Activated CD4-positive, alpha-beta T cell treated with anti-CD3 and anti-CD28 coated beads for 48 hours (primary cell): ENCODE data around the gene FAP.

ENCODE experiments used
- DNase-seq: peaks from one replicate; pipeline ENCODE4 v3.0.0-alpha.2; 2020

Gene FAP

GRCh38 chr2:162242586-162243280 lies 512 bp downstream of the FAP start:
- DNase-seq, result no peak

GRCh38 chr2:162241571-162241970 lies 1.7 kb downstream of the FAP start:
- no peak for DNase-seq

GRCh38 chr2:162234620-162235462 lies 8.4 kb downstream of the FAP start:
- no peak for DNase-seq

- no peak for DNase-seq
These were observed 10.0 kb downstream of the FAP start for GRCh38 chr2:162233197-162233596.

GRCh38 chr2:162232671-162233070 lies 10.6 kb downstream of the FAP start:
- no peak for DNase-seq

- no peak for DNase-seq
These were observed 11.2 kb downstream of the FAP start for GRCh38 chr2:162232027-162232426.

GRCh38 chr2:162230761-162231160 lies 12.5 kb downstream of the FAP start:
- no peak for DNase-seq

- DNase-seq, result no peak
These were observed 16.4 kb downstream of the FAP start for GRCh38 chr2:162226836-162227235.

- peak; percentile 73 for DNase-seq
These were observed 22.2 kb downstream of the FAP start for GRCh38 chr2:162221064-162221463.

- no peak for DNase-seq
These were observed 22.9 kb downstream of the FAP start for GRCh38 chr2:162220368-162220767.

- no peak for DNase-seq
These were observed 23.8 kb downstream of the FAP start for GRCh38 chr2:162219426-162219825.

GRCh38 chr2:162217598-162217997 lies 25.6 kb downstream of the FAP start:
- no peak for DNase-seq

GRCh38 chr2:162215162-162215561 lies 28.1 kb downstream of the FAP start:
- no peak for DNase-seq

GRCh38 chr2:162212366-162212765 lies 30.9 kb downstream of the FAP start:
- DNase-seq, result no peak

GRCh38 chr2:162211732-162212131 lies 31.5 kb downstream of the FAP start:
- DNase-seq, result no peak

GRCh38 chr2:162210385-162210784 lies 32.9 kb downstream of the FAP start:
- no peak for DNase-seq

GRCh38 chr2:162202203-162202602 lies 41.0 kb downstream of the FAP start:
- DNase-seq, result no peak

GRCh38 chr2:162200636-162201035 lies 42.6 kb downstream of the FAP start:
- DNase-seq, result no peak

GRCh38 chr2:162199913-162200312 lies 43.3 kb downstream of the FAP start:
- DNase-seq, result no peak

- DNase-seq, result no peak
These were observed 45.0 kb downstream of the FAP start for GRCh38 chr2:162198239-162198638.

GRCh38 chr2:162197069-162197825 lies 46.0 kb downstream of the FAP start:
- no peak for DNase-seq

- DNase-seq, result no peak
These were observed 46.6 kb downstream of the FAP start for GRCh38 chr2:162196638-162197037.

- DNase-seq, result no peak
These were observed 54.8 kb downstream of the FAP start for GRCh38 chr2:162188451-162188850.
